HCT116 (cell line): ENCODE results near the gene MFAP1. TPM values are rescaled to one million over a fixed set of nuclear protein-coding genes. Genes with fewer than 3 reads are reported as not detected.
A peak's percentile ranks its signal among the peaks of the same experiment; 100 is the strongest.

ENCODE experiments used
- ATAC-seq: fragments of 200-7000 bp; cut with Tn5 transposase; 2 replicates; pipeline ENCODE4 v1.9.1; 2020; ENCODE audit warnings: mild to moderate bottlenecking, moderate library complexity
- BruUV-seq: library from RNA; stranded (reverse); fragments of 400-500 nt; replicated peaks from 2 replicates; lab custom pipeline; 2021; lab: Mats Ljungman, UMichigan
- CTCF ChIA-PET: fragments of 300-600 bp; sonication (Branson Sonifier 250); formaldehyde crosslinking; loops from one replicate; lab custom pipeline; 2021; ENCODE audit warnings: antibody characterized with exemption; lab: Charles Lee
- POLR2A ChIA-PET: fragments of 300-600, 350-600 bp; sonication (Branson Sonifier 250); formaldehyde crosslinking; loops from one replicate; lab custom pipeline; 2021; ENCODE audit warnings: antibody characterized with exemption; lab: Charles Lee
- RAD21 ChIA-PET, 2 experiments: fragments of 300-600 bp; sonication (Branson Sonifier 250); formaldehyde crosslinking; loops; one replicate each; lab custom pipeline; 2023; ENCODE audit warnings: low total read pairs in 2 of 2; ENCODE audit not compliant: uncharacterized antibody in 2 of 2, unreplicated experiment in 2 of 2, low non-redundant PET in 1 of 2; lab: Charles Lee
- DNase-seq: peaks from one replicate; pipeline ENCODE4 v3.0.0-alpha.2; 2010; ENCODE audit warnings: low read depth, low spot score
- H2AFZ ChIP-seq: fragments of 200-600 bp; shearing (Covaris generic), sonication (generic); 2 replicates; pipeline ENCODE4 v1.6.1; 2017; ENCODE audit warnings: low read depth, mixed run types, mixed read lengths, antibody characterized with exemption, low read length; ENCODE audit not compliant: poor library complexity, severe bottlenecking
- H3K27ac ChIP-seq: 2 replicates; pipeline ENCODE4 v1.5.1; 2012; ENCODE audit warnings: low read depth, low read length
- H3K27me3 ChIP-seq: fragments of 200-600 bp; sonication (generic); 2 replicates; pipeline ENCODE4 v1.6.1; 2016; ENCODE audit warnings: mixed run types, low read length, mixed read lengths; ENCODE audit not compliant: insufficient read depth
- H3K36me3 ChIP-seq, 2 experiments: fragments of 200-500 bp in 1 of 2; fragments of 200-600 bp in 1 of 2; sonication (Bioruptor generic) in 1 of 2; sonication (generic) in 1 of 2; 2 replicates each; pipeline versions ENCODE4 v1.5.1 to v1.6.1; 2014 to 2016; ENCODE audit warnings: low read length in 2 of 2, inconsistent platforms in 1 of 2, mixed read lengths in 1 of 2, mixed run types in 1 of 2; ENCODE audit not compliant: insufficient read depth in 2 of 2, control insufficient read depth in 1 of 2
- H3K4me1 ChIP-seq, 2 experiments: fragments of 200-600 bp in 1 of 2; sonication (generic) in 1 of 2; 2 replicates each; pipeline versions ENCODE4 v1.5.1 to v1.6.1; 2012 to 2017; ENCODE audit warnings: low read length in 2 of 2, inconsistent platforms in 1 of 2, mild to moderate bottlenecking in 1 of 2, mixed read lengths in 1 of 2, mixed run types in 1 of 2, moderate library complexity in 1 of 2; ENCODE audit not compliant: insufficient read depth in 2 of 2, control insufficient read depth in 1 of 2
- H3K4me2 ChIP-seq: fragments of 200-600 bp; sonication (generic); 2 replicates; pipeline ENCODE4 v1.6.1; 2017; ENCODE audit warnings: mixed run types, low read length, mixed read lengths
- H3K4me3 ChIP-seq, 2 experiments: fragments of 200-600 bp in 1 of 2; sonication (generic) in 1 of 2; replicated peaks in 1 of 2; 2 replicates each; pipeline ENCODE4 v1.5.1; 2011 to 2016; ENCODE audit warnings: low read length in 2 of 2, control low read depth in 1 of 2, low read depth in 1 of 2, mild to moderate bottlenecking in 1 of 2, mixed read lengths in 1 of 2, mixed run types in 1 of 2
- H3K79me2 ChIP-seq: fragments of 200-600 bp; sonication (generic); 2 replicates; pipeline ENCODE4 v1.6.1; 2017; ENCODE audit warnings: mild to moderate bottlenecking, mixed run types, low read length, moderate library complexity, mixed read lengths; ENCODE audit not compliant: insufficient read depth
- H3K9ac ChIP-seq: fragments of 200-600 bp; sonication (generic); 2 replicates; pipeline ENCODE4 v1.6.1; 2016; ENCODE audit warnings: low read length, mixed read lengths
- H3K9me2 ChIP-seq: fragments of 200-600 bp; sonication (generic), shearing (Covaris generic); 2 replicates; pipeline ENCODE4 v1.6.1; 2017; ENCODE audit warnings: mixed run types, mild to moderate bottlenecking, moderate library complexity; ENCODE audit not compliant: insufficient read depth
- H3K9me3 ChIP-seq, 2 experiments: fragments of 200-500 bp in 1 of 2; fragments of 200-600 bp in 1 of 2; sonication (Bioruptor generic) in 1 of 2; sonication (generic) in 1 of 2; 2 replicates each; pipeline ENCODE4 v1.6.1; 2014 to 2017; ENCODE audit warnings: low read length in 2 of 2, mixed read lengths in 2 of 2, inconsistent platforms in 1 of 2, low read depth in 1 of 2, mild to moderate bottlenecking in 1 of 2, mixed run types in 1 of 2, moderate library complexity in 1 of 2; ENCODE audit not compliant: control insufficient read depth in 1 of 2, insufficient read depth in 1 of 2
- H4K20me1 ChIP-seq: fragments of 200-600 bp; sonication (generic), shearing (Covaris generic); 2 replicates; pipeline ENCODE4 v1.6.1; 2017; ENCODE audit warnings: mixed run types, mild to moderate bottlenecking, moderate library complexity; ENCODE audit not compliant: insufficient read depth
- EZH2phosphoT487 ChIP-seq: fragments of 200-600 bp; IDR thresholded peaks from 2 replicates; pipeline ENCODE4 v1.6.1; 2018; ENCODE audit warnings: antibody characterized with exemption, borderline replicate concordance
- POLR2A ChIP-seq: IDR thresholded peaks from 2 replicates; pipeline ENCODE4 v1.7.0; 2011; ENCODE audit warnings: borderline replicate concordance; ENCODE audit not compliant: insufficient read depth, insufficient read length; ENCODE audit errors: extremely low read depth
- POLR2AphosphoS5 ChIP-seq: IDR thresholded peaks from 2 replicates; pipeline ENCODE4 v1.6.1; 2011; ENCODE audit warnings: mild to moderate bottlenecking, low read depth, low read length, moderate library complexity
- SIN3A ChIP-seq: IDR thresholded peaks from 2 replicates; pipeline ENCODE4 v1.6.1; 2012; ENCODE audit warnings: low read depth
- SP1 ChIP-seq: IDR thresholded peaks from 2 replicates; pipeline ENCODE4 v1.6.1; 2012; ENCODE audit warnings: low read depth
- YY1 ChIP-seq: IDR thresholded peaks from 2 replicates; pipeline ENCODE4 v1.6.1; 2011; ENCODE audit warnings: low read length, low read depth, moderate library complexity, mild to moderate bottlenecking; ENCODE audit not compliant: insufficient replicate concordance; ENCODE audit errors: extremely low read depth
- ZBTB33 ChIP-seq: IDR thresholded peaks from 2 replicates; pipeline ENCODE4 v1.6.1; 2011; ENCODE audit warnings: mild to moderate bottlenecking, low read length, moderate library complexity; ENCODE audit not compliant: insufficient replicate concordance; ENCODE audit errors: extremely low read depth
- intact Hi-C: fragments of 100-400 bp; cut with micrococcal nuclease; formaldehyde crosslinking; loops from 2 replicates; pipeline ENCODE4 v1.10.0; 2022
- total RNA-seq: library from RNA; stranded (reverse); gene quantifications from one replicate; pipeline ENCODE4 v1.2.1, GENCODE V29; 2021; ENCODE audit not compliant: unreplicated experiment
- TF ChIP-seq, protein P1 (sequence below), 3 experiments: fragments of 200-600 bp in 1 of 3; sonication (generic) in 1 of 3; IDR thresholded peaks in 2 of 3; conservative IDR thresholded peaks in 1 of 3; 2 replicates each; pipeline ENCODE4 v1.5.1; 2012 to 2017; ENCODE audit warnings: low read depth in 2 of 3, low read length in 2 of 3, antibody characterized with exemption in 1 of 3, borderline replicate concordance in 1 of 3, control low read depth in 1 of 3, mild to moderate bottlenecking in 1 of 3, mixed read lengths in 1 of 3, mixed run types in 1 of 3, moderate library complexity in 1 of 3; ENCODE audit not compliant: insufficient read depth in 1 of 3
- TF ChIP-seq, protein P2 (sequence below): IDR thresholded peaks from 2 replicates; pipeline ENCODE4 v1.6.1; 2012
- TF ChIP-seq, protein P3 (sequence below): IDR thresholded peaks from 2 replicates; pipeline ENCODE4 v1.6.1; 2012

MFAP1 gene
- total RNA-seq, 1 experiment from 2014 or later, result 32.7 TPM

DNA sequence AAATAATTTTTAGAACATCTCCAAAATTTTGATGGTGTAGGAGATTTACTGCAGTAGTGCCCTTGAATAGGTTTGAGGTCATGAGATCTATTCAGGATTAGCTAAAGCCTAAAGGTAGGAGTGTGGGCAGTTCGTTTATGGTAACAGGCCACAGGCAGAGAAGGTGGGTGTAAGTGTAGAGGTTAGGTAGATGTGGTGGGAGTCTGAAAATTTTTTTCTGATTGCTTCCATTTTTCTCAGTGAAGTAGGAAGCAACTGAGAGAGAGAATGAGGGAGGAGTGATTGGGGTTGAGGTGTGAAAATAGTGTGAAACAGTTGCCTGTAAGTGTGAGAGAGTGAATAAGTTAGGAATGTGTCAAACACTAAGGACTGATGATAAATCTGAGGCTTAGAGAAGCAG lies 45.5 kb downstream of the MFAP1 start:
- H3K4me2 ChIP-seq, result no peak overlapping the region
- TF ChIP-seq EZH2phosphoT487, result no peak
- intact Hi-C loops, result loop anchor here (10.0 kb wide), 1 partner anchor 334 kb away; no protein-coding TSS in a partner anchor
- no peak overlapping the region for H2AFZ ChIP-seq
- ATAC-seq, result no peak
- ChIA-PET CTCF (no interaction called here), POLR2A (interaction anchor here (0.6 to 0.7 kb wide), 2 partner anchors 633 to 831 kb away, joined by 3 read pairs; no protein-coding TSS in a partner anchor), RAD21 (no interaction called here)
- no peak overlapping the region for H3K4me3 ChIP-seq
- BruUV-seq, result no TSS peak
- H3K27me3 ChIP-seq, result no peaks in the 10 kb centered on the region
- DNase-seq, result no peak
- no peak overlapping the region for H3K27ac ChIP-seq
- peaks cover 0 to 4% of the 10 kb centered on the region in 2 experiments; a peak in 1 of 4 replicates for H3K36me3 ChIP-seq
- no peaks in the 10 kb centered on the region for H4K20me1 ChIP-seq
- no peak overlapping the region for H3K9ac ChIP-seq
- no peaks in the 10 kb centered on the region; the same call in 1 of the 2 replicates for H3K79me2 ChIP-seq
- peaks cover 9 to 31% of the 10 kb centered on the region in 2 experiments for H3K4me1 ChIP-seq
- no peaks in the 10 kb centered on the region for H3K9me3 ChIP-seq
- no peaks in the 10 kb centered on the region for H3K9me2 ChIP-seq

GRCh38 chr15:43777267-43777914 lies 47.1 kb downstream of the MFAP1 start:
- peak; percentile 77 for DNase-seq
- peak overlapping the region; percentile 86 for H3K9ac ChIP-seq
- H3K9me3 ChIP-seq, result no peaks in the 10 kb centered on the region
- ChIA-PET CTCF (interaction anchor here (0.7 to 2.3 kb wide), 13 partner anchors 9 to 447 kb away, joined by 3 to 12 read pairs (median 4); partner anchors contain the start of genes HYPK, PDIA3 and SERINC4), POLR2A (interaction anchor here (0.6 to 2.0 kb wide), 7 partner anchors 8 to 471 kb away, joined by 4 to 8 read pairs (median 5); partner anchors contain the start of genes HYPK, MFAP1, PDIA3 and SERF2), RAD21 (no interaction called here)
- H3K79me2 ChIP-seq, result no peaks in the 10 kb centered on the region; the same call in 1 of the 2 replicates
- H3K4me1 ChIP-seq, result peaks cover 9 to 31% of the 10 kb centered on the region in 2 experiments
- peak overlapping the region; percentile 83 for H2AFZ ChIP-seq
- no peaks in the 10 kb centered on the region for H3K9me2 ChIP-seq
- H3K4me3 ChIP-seq, result peak overlapping the region; percentile 90 to 98
- BruUV-seq, result TSS peak; percentile 69
- peak overlapping the region; percentile 65 for H3K27ac ChIP-seq
- peak overlapping the region; percentile 99 for H3K4me2 ChIP-seq
- H4K20me1 ChIP-seq, result no peaks in the 10 kb centered on the region
- peaks cover 11 to 14% of the 10 kb centered on the region in 2 experiments; a peak in 3 of 4 replicates for H3K36me3 ChIP-seq
- intact Hi-C loops, result loop anchor here (10.0 kb wide), 1 partner anchor 333 kb away; no protein-coding TSS in a partner anchor
- TF ChIP-seq YY1 (peak; percentile 27), ZBTB33 (no peak), SP1 (no peak), SIN3A (peak; percentile 16; the same call in 1 of the 2 replicates), POLR2AphosphoS5 (peak; percentile 30; the same call in 1 of the 2 replicates), POLR2A (peak; percentile 7)
- TF ChIP-seq, protein P1, sequence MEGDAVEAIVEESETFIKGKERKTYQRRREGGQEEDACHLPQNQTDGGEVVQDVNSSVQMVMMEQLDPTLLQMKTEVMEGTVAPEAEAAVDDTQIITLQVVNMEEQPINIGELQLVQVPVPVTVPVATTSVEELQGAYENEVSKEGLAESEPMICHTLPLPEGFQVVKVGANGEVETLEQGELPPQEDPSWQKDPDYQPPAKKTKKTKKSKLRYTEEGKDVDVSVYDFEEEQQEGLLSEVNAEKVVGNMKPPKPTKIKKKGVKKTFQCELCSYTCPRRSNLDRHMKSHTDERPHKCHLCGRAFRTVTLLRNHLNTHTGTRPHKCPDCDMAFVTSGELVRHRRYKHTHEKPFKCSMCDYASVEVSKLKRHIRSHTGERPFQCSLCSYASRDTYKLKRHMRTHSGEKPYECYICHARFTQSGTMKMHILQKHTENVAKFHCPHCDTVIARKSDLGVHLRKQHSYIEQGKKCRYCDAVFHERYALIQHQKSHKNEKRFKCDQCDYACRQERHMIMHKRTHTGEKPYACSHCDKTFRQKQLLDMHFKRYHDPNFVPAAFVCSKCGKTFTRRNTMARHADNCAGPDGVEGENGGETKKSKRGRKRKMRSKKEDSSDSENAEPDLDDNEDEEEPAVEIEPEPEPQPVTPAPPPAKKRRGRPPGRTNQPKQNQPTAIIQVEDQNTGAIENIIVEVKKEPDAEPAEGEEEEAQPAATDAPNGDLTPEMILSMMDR (IDR thresholded peaks at IDR 0.05 in 2 of 3, conservative IDR thresholded peaks at IDR 0.05 in 1 of 3; ENCODE audit: borderline replicate concordance in 1 of 3, insufficient read depth in 1 of 3, low read depth in 2 of 3, low read length in 2 of 3), result peak; percentile 59 to 89 (median 60); a peak in 5 of 6 replicates
- TF ChIP-seq, protein P2, sequence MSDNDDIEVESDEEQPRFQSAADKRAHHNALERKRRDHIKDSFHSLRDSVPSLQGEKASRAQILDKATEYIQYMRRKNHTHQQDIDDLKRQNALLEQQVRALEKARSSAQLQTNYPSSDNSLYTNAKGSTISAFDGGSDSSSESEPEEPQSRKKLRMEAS, result peak; percentile 83
- TF ChIP-seq, protein P3, sequence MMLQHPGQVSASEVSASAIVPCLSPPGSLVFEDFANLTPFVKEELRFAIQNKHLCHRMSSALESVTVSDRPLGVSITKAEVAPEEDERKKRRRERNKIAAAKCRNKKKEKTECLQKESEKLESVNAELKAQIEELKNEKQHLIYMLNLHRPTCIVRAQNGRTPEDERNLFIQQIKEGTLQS, result no peak
- no peaks in the 10 kb centered on the region for H3K27me3 ChIP-seq
- ATAC-seq, result peak; percentile 76
